ENCODE data around the gene PILRB.
"Not testable (repeated sequence)": the region's sequence is repeated elsewhere in the genome, so short reads cannot be mapped to it uniquely, and the experiment has no call there.

PILRB gene

GRCh38 chr7:100376066-100376465 is 18.1 kb downstream of the PILRB start:
- DNase-seq (ENCODE audit: low read depth), result no peak

GRCh38 chr7:100378114-100378755 is 20.3 kb downstream of the PILRB start:
- no peak for DNase-seq (ENCODE audit: low read depth)

- no peak for DNase-seq (ENCODE audit: low read depth)
These were observed 22.3 kb downstream of the PILRB start for GRCh38 chr7:100380196-100380595.

GRCh38 chr7:100381531-100382233 is 23.8 kb downstream of the PILRB start:
- DNase-seq (ENCODE audit: low read depth), result not testable (repeated sequence)

GRCh38 chr7:100382234-100382853 is 24.4 kb downstream of the PILRB start:
- DNase-seq (ENCODE audit: low read depth), result not testable (repeated sequence)

- DNase-seq (ENCODE audit: low read depth), result no peak
These were observed 26.8 kb downstream of the PILRB start for GRCh38 chr7:100384628-100385294.

GRCh38 chr7:100386940-100387339 is 29.0 kb downstream of the PILRB start:
- DNase-seq (ENCODE audit: low read depth), result no peak

GRCh38 chr7:100387695-100388094 is 29.8 kb downstream of the PILRB start:
- no peak for DNase-seq (ENCODE audit: low read depth)

GRCh38 chr7:100389437-100390088 is 31.6 kb downstream of the PILRB start:
- no peak for DNase-seq (ENCODE audit: low read depth)

GRCh38 chr7:100390286-100391009 is 32.5 kb downstream of the PILRB start:
- DNase-seq (ENCODE audit: low read depth), result no peak

- no peak for DNase-seq (ENCODE audit: low read depth)
These were observed 35.5 kb downstream of the PILRB start for GRCh38 chr7:100393233-100393905.

GRCh38 chr7:100394077-100394476 is 36.2 kb downstream of the PILRB start:
- no peak for DNase-seq (ENCODE audit: low read depth)

- no peak for DNase-seq (ENCODE audit: low read depth)
These were observed 38.6 kb downstream of the PILRB start for GRCh38 chr7:100396421-100396982.

GRCh38 chr7:100397315-100398081 is 39.6 kb downstream of the PILRB start:
- DNase-seq (ENCODE audit: low read depth), result no peak

GRCh38 chr7:100398239-100398638 is 40.3 kb downstream of the PILRB start:
- no peak for DNase-seq (ENCODE audit: low read depth)

GRCh38 chr7:100400041-100400440 is 42.1 kb downstream of the PILRB start:
- DNase-seq (ENCODE audit: low read depth), result no peak

GRCh38 chr7:100400656-100401055 is 42.7 kb downstream of the PILRB start:
- DNase-seq (ENCODE audit: low read depth), result no peak

GRCh38 chr7:100401811-100402210 is 43.9 kb downstream of the PILRB start:
- DNase-seq (ENCODE audit: low read depth), result no peak

GRCh38 chr7:100402241-100402640 is 44.3 kb downstream of the PILRB start:
- DNase-seq (ENCODE audit: low read depth), result no peak

- no peak for DNase-seq (ENCODE audit: low read depth)
These were observed 48.9 kb downstream of the PILRB start for GRCh38 chr7:100406767-100407166.
